Neural crest cell (in vitro differentiated cells): ENCODE measurements around the gene DOK5. TPM values are rescaled to one million over a fixed set of nuclear protein-coding genes. Genes with fewer than 3 reads are reported as not detected.

Experiments used
- DNase-seq: peaks from one replicate; pipeline ENCODE4 v3.0.0; 2021; ENCODE audit warnings: low read depth, mixed read lengths, low spot score
- H3K27ac Mint-ChIP-seq: one replicate; pipeline ENCODE4 v1.8.0; 2021; ENCODE audit warnings: mild to moderate bottlenecking, mixed read lengths; ENCODE audit not compliant: unreplicated experiment
- H3K27me3 Mint-ChIP-seq: 2 replicates; pipeline ENCODE4 v1.8.0; 2021; ENCODE audit warnings: low read depth, mild to moderate bottlenecking, mixed read lengths
- H3K36me3 Mint-ChIP-seq: 2 replicates; pipeline ENCODE4 v1.8.0; 2021; ENCODE audit warnings: low read depth, mild to moderate bottlenecking, mixed read lengths
- H3K4me1 Mint-ChIP-seq: 2 replicates; pipeline ENCODE4 v1.8.0; 2021; ENCODE audit warnings: mixed read lengths
- H3K4me3 Mint-ChIP-seq: one replicate; pipeline ENCODE4 v1.8.0; 2021; ENCODE audit warnings: mild to moderate bottlenecking, mixed read lengths
- H3K9me3 Mint-ChIP-seq: 2 replicates; pipeline ENCODE4 v1.8.0; 2021; ENCODE audit warnings: mixed read lengths
- CTCF ChIP-seq: fragments of 200-600 bp; sonication (generic); conservative IDR thresholded peaks from 2 replicates; pipeline ENCODE4 v1.5.0; 2021; ENCODE audit warnings: antibody characterized with exemption, mild to moderate bottlenecking
- total RNA-seq: library from RNA; stranded (reverse); gene quantifications from 2 replicates; pipeline ENCODE4 v1.2.1, GENCODE V29; 2021

The DOK5 gene
- total RNA-seq, 1 donor from 2014 or later: 4.4 TPM

GRCh38 chr20:54485631-54486030 is 10.2 kb downstream of the DOK5 start:
- no peak overlapping the region for H3K27ac Mint-ChIP-seq
- no peak overlapping the region for H3K4me3 Mint-ChIP-seq
- no peaks in the 10 kb centered on the region for H3K36me3 Mint-ChIP-seq
- H3K4me1 Mint-ChIP-seq: no peaks in the 10 kb centered on the region
- DNase-seq: no peak
- H3K9me3 Mint-ChIP-seq: no peaks in the 10 kb centered on the region
- no peaks in the 10 kb centered on the region for H3K27me3 Mint-ChIP-seq
- no peak for TF ChIP-seq CTCF

GRCh38 chr20:54486585-54486984 is 11.2 kb downstream of the DOK5 start:
- Mint-ChIP-seq H3K27ac (no peak overlapping the region), H3K4me3 (no peak overlapping the region), H3K36me3 (no peaks in the 10 kb centered on the region), H3K27me3 (no peaks in the 10 kb centered on the region), H3K9me3 (no peaks in the 10 kb centered on the region), H3K4me1 (no peaks in the 10 kb centered on the region)
- TF ChIP-seq CTCF: no peak
- no peak for DNase-seq

- no peak overlapping the region for H3K4me3 Mint-ChIP-seq
- no peak for DNase-seq
- no peaks in the 10 kb centered on the region for H3K9me3 Mint-ChIP-seq
- no peaks in the 10 kb centered on the region for H3K4me1 Mint-ChIP-seq
- no peaks in the 10 kb centered on the region for H3K27me3 Mint-ChIP-seq
- TF ChIP-seq CTCF: no peak
- no peaks in the 10 kb centered on the region for H3K36me3 Mint-ChIP-seq
- H3K27ac Mint-ChIP-seq: no peak overlapping the region
Observed at GRCh38 chr20:54488442-54488841, 13.0 kb downstream of the DOK5 start.

- H3K27me3 Mint-ChIP-seq: no peaks in the 10 kb centered on the region
- no peaks in the 10 kb centered on the region for H3K4me1 Mint-ChIP-seq
- no peak for TF ChIP-seq CTCF
- H3K36me3 Mint-ChIP-seq: no peaks in the 10 kb centered on the region
- no peak for DNase-seq
- no peaks in the 10 kb centered on the region for H3K9me3 Mint-ChIP-seq
- H3K27ac Mint-ChIP-seq: no peak overlapping the region
- H3K4me3 Mint-ChIP-seq: no peak overlapping the region
Observed at GRCh38 chr20:54491506-54491905, 16.1 kb downstream of the DOK5 start.

- TF ChIP-seq CTCF: no peak
- no peak overlapping the region for H3K27ac Mint-ChIP-seq
- no peaks in the 10 kb centered on the region for H3K36me3 Mint-ChIP-seq
- no peaks in the 10 kb centered on the region for H3K4me1 Mint-ChIP-seq
- no peaks in the 10 kb centered on the region for H3K27me3 Mint-ChIP-seq
- no peak overlapping the region for H3K4me3 Mint-ChIP-seq
- no peak for DNase-seq
- no peaks in the 10 kb centered on the region for H3K9me3 Mint-ChIP-seq
Observed at GRCh38 chr20:54494303-54495006, 19.1 kb downstream of the DOK5 start.
